WTC11 (cell line): ENCODE measurements around the gene SBF2. TPM values are rescaled to one million over a fixed set of nuclear protein-coding genes. Genes with fewer than 3 reads are reported as not detected.

Experiments used
- ATAC-seq: fragments of 200-7000 bp; cut with Tn5 transposase; 2 replicates; pipeline ENCODE4 v1.10.0; 2021; ENCODE audit warnings: mild to moderate bottlenecking, moderate library complexity
- CTCF ChIA-PET: fragments of 300-600 bp; sonication (Branson Sonifier 250); formaldehyde crosslinking; loops from one replicate; lab custom pipeline; 2021; ENCODE audit warnings: antibody characterized with exemption; lab: Charles Lee
- POLR2A ChIA-PET: fragments of 350-600 bp; sonication (Branson Sonifier 250); formaldehyde crosslinking; loops from one replicate; lab custom pipeline; 2021; ENCODE audit warnings: antibody characterized with exemption; lab: Charles Lee
- DNase-seq: peaks from one replicate; pipeline ENCODE4 v3.0.0; 2021; ENCODE audit warnings: low spot score
- H3K27ac Mint-ChIP-seq: 2 replicates; pipeline ENCODE4 v1.8.0; 2021; ENCODE audit warnings: mixed read lengths
- H3K27me3 Mint-ChIP-seq: 2 replicates; pipeline ENCODE4 v1.8.0; 2021; ENCODE audit warnings: low read depth, mild to moderate bottlenecking, moderate library complexity, mixed read lengths
- H3K36me3 Mint-ChIP-seq: 2 replicates; pipeline ENCODE4 v1.8.0; 2021; ENCODE audit warnings: mixed read lengths
- H3K4me1 Mint-ChIP-seq: 2 replicates; pipeline ENCODE4 v1.8.0; 2022; ENCODE audit warnings: mixed read lengths
- H3K4me3 Mint-ChIP-seq: 2 replicates; pipeline ENCODE4 v1.8.0; 2021; ENCODE audit warnings: mild to moderate bottlenecking, moderate library complexity, mixed read lengths
- H3K9me3 Mint-ChIP-seq: 2 replicates; pipeline ENCODE4 v1.8.0; 2021; ENCODE audit warnings: mixed read lengths
- ETV6 ChIP-seq: sonication (generic); formaldehyde crosslinking; IDR thresholded peaks from 2 replicates; pipeline ENCODE4 v1.8.1; 2022; ENCODE audit warnings: mild to moderate bottlenecking, missing genetic modification reagents
- FOXK1 ChIP-seq: sonication (generic); formaldehyde crosslinking; IDR thresholded peaks from 2 replicates; pipeline ENCODE4 v1.8.0; 2022; ENCODE audit warnings: mild to moderate bottlenecking, moderate library complexity, missing genetic modification reagents
- KAT7 ChIP-seq: sonication (generic); formaldehyde crosslinking; IDR thresholded peaks from 2 replicates; pipeline ENCODE4 v1.8.1; 2023; ENCODE audit warnings: missing genetic modification reagents, mild to moderate bottlenecking, borderline replicate concordance
- NFATC4 ChIP-seq: fragments of 250-450 bp; sonication (Bioruptor Pico); IDR thresholded peaks from 2 replicates; pipeline ENCODE4 v1.9.0; 2021; ENCODE audit warnings: mild to moderate bottlenecking
- NFE2L1 ChIP-seq: sonication (generic); formaldehyde crosslinking; IDR thresholded peaks from 2 replicates; pipeline ENCODE4 v1.8.1; 2023; ENCODE audit warnings: missing genetic modification reagents
- NFYB ChIP-seq: sonication (generic); formaldehyde crosslinking; conservative IDR thresholded peaks from 2 replicates; pipeline ENCODE4 v1.8.0; 2022; ENCODE audit warnings: low read depth, missing genetic modification reagents
- NR3C1 ChIP-seq: sonication (generic); formaldehyde crosslinking; conservative IDR thresholded peaks from 2 replicates; pipeline ENCODE4 v1.8.1; 2023; ENCODE audit warnings: low read depth, mild to moderate bottlenecking, missing genetic modification reagents
- OVOL2 ChIP-seq: fragments of 250-450 bp; sonication (Bioruptor Pico); IDR thresholded peaks from 2 replicates; pipeline ENCODE4 v1.9.0; 2021; ENCODE audit warnings: mild to moderate bottlenecking, borderline replicate concordance
- PRRX2 ChIP-seq: fragments of 250-450 bp; sonication (Bioruptor Pico); IDR thresholded peaks from 2 replicates; pipeline ENCODE4 v1.8.0; 2021; ENCODE audit warnings: mild to moderate bottlenecking
- SOX15 ChIP-seq: fragments of 250-450 bp; sonication (Bioruptor Pico); IDR thresholded peaks from 2 replicates; pipeline ENCODE4 v1.9.0; 2021; ENCODE audit warnings: mild to moderate bottlenecking
- TEAD4 ChIP-seq: sonication (generic); formaldehyde crosslinking; IDR thresholded peaks from 2 replicates; pipeline ENCODE4 v1.8.0; 2022; ENCODE audit warnings: mild to moderate bottlenecking, missing genetic modification reagents
- total RNA-seq: library from RNA; stranded (reverse); gene quantifications from 3 replicates; pipeline ENCODE4 v1.2.3, GENCODE V29; 2021
- TF ChIP-seq, protein P1 (sequence below): sonication (generic); formaldehyde crosslinking; IDR thresholded peaks from 2 replicates; pipeline ENCODE4 v1.8.1; 2023; ENCODE audit warnings: mild to moderate bottlenecking, missing genetic modification reagents, moderate library complexity
- TF ChIP-seq, protein P2 (sequence below): sonication (generic); formaldehyde crosslinking; IDR thresholded peaks from 2 replicates; pipeline ENCODE4 v1.8.0; 2022; ENCODE audit warnings: mild to moderate bottlenecking, missing genetic modification reagents
- TF ChIP-seq, protein P3 (sequence below): sonication (generic); formaldehyde crosslinking; IDR thresholded peaks from 2 replicates; pipeline ENCODE4 v1.8.1; 2022; ENCODE audit warnings: low read depth, missing genetic modification reagents, borderline replicate concordance
- TF ChIP-seq, protein P4 (sequence below): sonication (generic); formaldehyde crosslinking; IDR thresholded peaks from 2 replicates; pipeline ENCODE4 v1.8.1; 2023; ENCODE audit warnings: mild to moderate bottlenecking, moderate library complexity, missing genetic modification reagents
- TF ChIP-seq, protein P5 (sequence below): sonication (generic); formaldehyde crosslinking; IDR thresholded peaks from 2 replicates; pipeline ENCODE4 v1.8.0; 2023; ENCODE audit warnings: missing genetic modification reagents, mild to moderate bottlenecking, borderline replicate concordance
- TF ChIP-seq, protein P6 (sequence below): sonication (generic); formaldehyde crosslinking; IDR thresholded peaks from 2 replicates; pipeline ENCODE4 v1.8.1; 2022; ENCODE audit warnings: missing genetic modification reagents, borderline replicate concordance

SBF2 gene
- total RNA-seq, 1 experiment from 2014 or later: 47.6 TPM

DNA sequence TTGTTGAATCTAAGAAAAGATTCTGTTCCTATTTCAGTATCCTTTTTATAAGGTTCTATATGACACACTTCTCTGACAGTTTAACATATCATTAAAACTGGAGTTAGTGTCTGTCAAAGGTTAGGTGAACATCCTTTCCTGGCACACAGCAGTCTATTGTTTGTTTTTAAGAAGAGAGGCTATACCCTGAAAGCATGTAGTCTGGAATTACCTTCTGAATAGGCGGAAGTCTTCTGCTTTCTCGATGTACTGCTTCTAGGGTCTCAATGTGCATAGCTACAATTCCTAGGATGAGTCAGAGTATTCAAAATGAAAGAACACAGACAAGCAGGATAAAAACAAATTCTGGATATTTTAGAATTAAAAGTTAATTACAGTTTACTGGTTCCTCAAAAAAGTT is 441.6 kb downstream of the SBF2 start:
- POLR2A ChIA-PET: no interaction called here
- Mint-ChIP-seq H3K4me3 (no peak overlapping the region), H3K9me3 (no peaks in the 10 kb centered on the region), H3K36me3 (peaks cover 11% of the 10 kb centered on the region), H3K27me3 (no peaks in the 10 kb centered on the region), H3K4me1 (peaks cover 4% of the 10 kb centered on the region), H3K27ac (no peak overlapping the region)
- ATAC-seq: no peak
- TF ChIP-seq TEAD4 (no peak), ETV6 (CRISPR knock-in tag) (no peak), FOXK1 (no peak), SOX15 (CRISPR knock-in tag) (no peak), PRRX2 (CRISPR knock-in tag) (no peak), OVOL2 (CRISPR knock-in tag) (no peak), NFE2L1 (CRISPR knock-in tag) (no peak), NFYB (CRISPR knock-in tag) (no peak), NFATC4 (CRISPR knock-in tag) (no peak), NR3C1 (CRISPR knock-in tag) (no peak)
- TF ChIP-seq, protein P1, sequence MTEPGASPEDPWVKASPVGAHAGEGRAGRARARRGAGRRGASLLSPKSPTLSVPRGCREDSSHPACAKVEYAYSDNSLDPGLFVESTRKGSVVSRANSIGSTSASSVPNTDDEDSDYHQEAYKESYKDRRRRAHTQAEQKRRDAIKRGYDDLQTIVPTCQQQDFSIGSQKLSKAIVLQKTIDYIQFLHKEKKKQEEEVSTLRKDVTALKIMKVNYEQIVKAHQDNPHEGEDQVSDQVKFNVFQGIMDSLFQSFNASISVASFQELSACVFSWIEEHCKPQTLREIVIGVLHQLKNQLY: no peak
- TF ChIP-seq, protein P2, sequence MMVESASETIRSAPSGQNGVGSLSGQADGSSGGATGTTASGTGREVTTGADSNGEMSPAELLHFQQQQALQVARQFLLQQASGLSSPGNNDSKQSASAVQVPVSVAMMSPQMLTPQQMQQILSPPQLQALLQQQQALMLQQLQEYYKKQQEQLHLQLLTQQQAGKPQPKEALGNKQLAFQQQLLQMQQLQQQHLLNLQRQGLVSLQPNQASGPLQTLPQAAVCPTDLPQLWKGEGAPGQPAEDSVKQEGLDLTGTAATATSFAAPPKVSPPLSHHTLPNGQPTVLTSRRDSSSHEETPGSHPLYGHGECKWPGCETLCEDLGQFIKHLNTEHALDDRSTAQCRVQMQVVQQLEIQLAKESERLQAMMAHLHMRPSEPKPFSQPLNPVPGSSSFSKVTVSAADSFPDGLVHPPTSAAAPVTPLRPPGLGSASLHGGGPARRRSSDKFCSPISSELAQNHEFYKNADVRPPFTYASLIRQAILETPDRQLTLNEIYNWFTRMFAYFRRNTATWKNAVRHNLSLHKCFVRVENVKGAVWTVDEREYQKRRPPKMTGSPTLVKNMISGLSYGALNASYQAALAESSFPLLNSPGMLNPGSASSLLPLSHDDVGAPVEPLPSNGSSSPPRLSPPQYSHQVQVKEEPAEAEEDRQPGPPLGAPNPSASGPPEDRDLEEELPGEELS: no peak
- TF ChIP-seq, protein P3, sequence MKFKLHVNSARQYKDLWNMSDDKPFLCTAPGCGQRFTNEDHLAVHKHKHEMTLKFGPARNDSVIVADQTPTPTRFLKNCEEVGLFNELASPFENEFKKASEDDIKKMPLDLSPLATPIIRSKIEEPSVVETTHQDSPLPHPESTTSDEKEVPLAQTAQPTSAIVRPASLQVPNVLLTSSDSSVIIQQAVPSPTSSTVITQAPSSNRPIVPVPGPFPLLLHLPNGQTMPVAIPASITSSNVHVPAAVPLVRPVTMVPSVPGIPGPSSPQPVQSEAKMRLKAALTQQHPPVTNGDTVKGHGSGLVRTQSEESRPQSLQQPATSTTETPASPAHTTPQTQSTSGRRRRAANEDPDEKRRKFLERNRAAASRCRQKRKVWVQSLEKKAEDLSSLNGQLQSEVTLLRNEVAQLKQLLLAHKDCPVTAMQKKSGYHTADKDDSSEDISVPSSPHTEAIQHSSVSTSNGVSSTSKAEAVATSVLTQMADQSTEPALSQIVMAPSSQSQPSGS (CRISPR knock-in tag): no peak
- TF ChIP-seq, protein P4, sequence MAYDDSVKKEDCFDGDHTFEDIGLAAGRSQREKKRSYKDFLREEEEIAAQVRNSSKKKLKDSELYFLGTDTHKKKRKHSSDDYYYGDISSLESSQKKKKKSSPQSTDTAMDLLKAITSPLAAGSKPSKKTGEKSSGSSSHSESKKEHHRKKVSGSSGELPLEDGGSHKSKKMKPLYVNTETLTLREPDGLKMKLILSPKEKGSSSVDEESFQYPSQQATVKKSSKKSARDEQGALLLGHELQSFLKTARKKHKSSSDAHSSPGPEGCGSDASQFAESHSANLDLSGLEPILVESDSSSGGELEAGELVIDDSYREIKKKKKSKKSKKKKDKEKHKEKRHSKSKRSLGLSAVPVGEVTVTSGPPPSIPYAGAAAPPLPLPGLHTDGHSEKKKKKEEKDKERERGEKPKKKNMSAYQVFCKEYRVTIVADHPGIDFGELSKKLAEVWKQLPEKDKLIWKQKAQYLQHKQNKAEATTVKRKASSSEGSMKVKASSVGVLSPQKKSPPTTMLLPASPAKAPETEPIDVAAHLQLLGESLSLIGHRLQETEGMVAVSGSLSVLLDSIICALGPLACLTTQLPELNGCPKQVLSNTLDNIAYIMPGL: no peak
- CTCF ChIA-PET: no interaction called here
- no peak for DNase-seq

DNA sequence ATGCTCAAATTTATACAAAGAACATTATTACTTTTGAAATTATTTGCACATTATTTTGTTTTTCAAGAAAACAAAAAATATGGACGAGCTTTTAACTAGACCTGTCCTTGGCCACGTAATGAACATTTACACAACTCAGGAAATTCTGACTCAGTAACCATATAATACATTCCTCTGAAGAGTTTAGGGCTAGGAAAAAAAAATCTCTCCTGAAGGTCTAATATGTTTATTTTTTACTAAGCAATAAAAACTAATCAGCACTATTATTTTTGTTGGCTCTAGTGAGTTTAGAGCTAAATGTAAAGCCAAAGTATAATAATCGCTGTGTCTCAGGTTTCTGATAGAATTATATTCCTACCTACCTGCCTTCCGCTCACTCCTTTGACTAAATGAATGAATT is 442.7 kb downstream of the SBF2 start:
- ATAC-seq: no peak
- Mint-ChIP-seq H3K27ac (no peak overlapping the region), H3K27me3 (no peaks in the 10 kb centered on the region), H3K4me3 (no peak overlapping the region), H3K4me1 (no peaks in the 10 kb centered on the region), H3K36me3 (peaks cover 11% of the 10 kb centered on the region), H3K9me3 (no peaks in the 10 kb centered on the region)
- DNase-seq: no peak
- POLR2A ChIA-PET: no interaction called here
- CTCF ChIA-PET: no interaction called here
- TF ChIP-seq, protein P5, sequence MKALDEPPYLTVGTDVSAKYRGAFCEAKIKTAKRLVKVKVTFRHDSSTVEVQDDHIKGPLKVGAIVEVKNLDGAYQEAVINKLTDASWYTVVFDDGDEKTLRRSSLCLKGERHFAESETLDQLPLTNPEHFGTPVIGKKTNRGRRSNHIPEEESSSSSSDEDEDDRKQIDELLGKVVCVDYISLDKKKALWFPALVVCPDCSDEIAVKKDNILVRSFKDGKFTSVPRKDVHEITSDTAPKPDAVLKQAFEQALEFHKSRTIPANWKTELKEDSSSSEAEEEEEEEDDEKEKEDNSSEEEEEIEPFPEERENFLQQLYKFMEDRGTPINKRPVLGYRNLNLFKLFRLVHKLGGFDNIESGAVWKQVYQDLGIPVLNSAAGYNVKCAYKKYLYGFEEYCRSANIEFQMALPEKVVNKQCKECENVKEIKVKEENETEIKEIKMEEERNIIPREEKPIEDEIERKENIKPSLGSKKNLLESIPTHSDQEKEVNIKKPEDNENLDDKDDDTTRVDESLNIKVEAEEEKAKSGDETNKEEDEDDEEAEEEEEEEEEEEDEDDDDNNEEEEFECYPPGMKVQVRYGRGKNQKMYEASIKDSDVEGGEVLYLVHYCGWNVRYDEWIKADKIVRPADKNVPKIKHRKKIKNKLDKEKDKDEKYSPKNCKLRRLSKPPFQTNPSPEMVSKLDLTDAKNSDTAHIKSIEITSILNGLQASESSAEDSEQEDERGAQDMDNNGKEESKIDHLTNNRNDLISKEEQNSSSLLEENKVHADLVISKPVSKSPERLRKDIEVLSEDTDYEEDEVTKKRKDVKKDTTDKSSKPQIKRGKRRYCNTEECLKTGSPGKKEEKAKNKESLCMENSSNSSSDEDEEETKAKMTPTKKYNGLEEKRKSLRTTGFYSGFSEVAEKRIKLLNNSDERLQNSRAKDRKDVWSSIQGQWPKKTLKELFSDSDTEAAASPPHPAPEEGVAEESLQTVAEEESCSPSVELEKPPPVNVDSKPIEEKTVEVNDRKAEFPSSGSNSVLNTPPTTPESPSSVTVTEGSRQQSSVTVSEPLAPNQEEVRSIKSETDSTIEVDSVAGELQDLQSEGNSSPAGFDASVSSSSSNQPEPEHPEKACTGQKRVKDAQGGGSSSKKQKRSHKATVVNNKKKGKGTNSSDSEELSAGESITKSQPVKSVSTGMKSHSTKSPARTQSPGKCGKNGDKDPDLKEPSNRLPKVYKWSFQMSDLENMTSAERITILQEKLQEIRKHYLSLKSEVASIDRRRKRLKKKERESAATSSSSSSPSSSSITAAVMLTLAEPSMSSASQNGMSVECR (CRISPR knock-in tag): no peak
- TF ChIP-seq KAT7 (CRISPR knock-in tag): no peak
- TF ChIP-seq, protein P6, sequence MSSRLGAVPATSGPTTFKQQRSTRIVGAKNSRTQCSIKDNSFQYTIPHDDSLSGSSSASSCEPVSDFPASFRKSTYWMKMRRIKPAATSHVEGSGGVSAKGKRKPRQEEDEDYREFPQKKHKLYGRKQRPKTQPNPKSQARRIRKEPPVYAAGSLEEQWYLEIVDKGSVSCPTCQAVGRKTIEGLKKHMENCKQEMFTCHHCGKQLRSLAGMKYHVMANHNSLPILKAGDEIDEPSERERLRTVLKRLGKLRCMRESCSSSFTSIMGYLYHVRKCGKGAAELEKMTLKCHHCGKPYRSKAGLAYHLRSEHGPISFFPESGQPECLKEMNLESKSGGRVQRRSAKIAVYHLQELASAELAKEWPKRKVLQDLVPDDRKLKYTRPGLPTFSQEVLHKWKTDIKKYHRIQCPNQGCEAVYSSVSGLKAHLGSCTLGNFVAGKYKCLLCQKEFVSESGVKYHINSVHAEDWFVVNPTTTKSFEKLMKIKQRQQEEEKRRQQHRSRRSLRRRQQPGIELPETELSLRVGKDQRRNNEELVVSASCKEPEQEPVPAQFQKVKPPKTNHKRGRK (CRISPR knock-in tag): no peak
